Lower leg skin (tissue), 4 donors: ENCODE results near the gene LINGO3. TPM values are rescaled to one million over a fixed set of nuclear protein-coding genes. Genes with fewer than 3 reads are reported as not detected.

Source experiments
- DNase-seq, 2 donors: peaks; one replicate each; pipeline ENCODE4 v3.0.0-alpha.2; 2019; ENCODE audit warnings: low spot score in 2 of 2
- H3K4me3 ChIP-seq: fragments of 200-600 bp; sonication (generic); 2 replicates; pipeline ENCODE4 v1.5.1; 2017; ENCODE audit warnings: mild to moderate bottlenecking, low read depth; ENCODE audit not compliant: poor library complexity, severe bottlenecking
- CTCF ChIP-seq, 3 donors: fragments of 450-650 bp; IDR thresholded peaks; one replicate each; pipeline ENCODE4 v1.5.1; 2016; ENCODE audit warnings: antibody characterized with exemption in 3 of 3, mild to moderate bottlenecking in 3 of 3, moderate library complexity in 2 of 3
- POLR2A ChIP-seq, 2 donors: fragments of 450-650 bp; IDR thresholded peaks; one replicate each; pipeline ENCODE4 v1.6.1; 2016 to 2017; ENCODE audit warnings: antibody characterized with exemption in 2 of 2, mild to moderate bottlenecking in 1 of 2, moderate library complexity in 1 of 2
- WGBS, 2 donors: methylation state at CpG; one replicate each; pipeline ENCODE4 v1.1.5; 2018; 5-methylcytosine and 5-hydroxymethylcytosine counted together
- intact Hi-C: fragments of 100-400 bp; cut with DNase I; formaldehyde crosslinking; loops from one replicate; pipeline ENCODE4 v1.15.0; 2023; ENCODE audit warnings: low total_unique reads
- total RNA-seq, 4 donors: library from RNA; depleted of rRNA; stranded (reverse); fragments of >200 nt; gene quantifications; one replicate each; pipeline ENCODE4 v1.1.0, GENCODE V29; 2016

Gene LINGO3
- total RNA-seq, 4 donors from 2014 or later, result 0.26 TPM; not detected in 3

GRCh38 chr19:2306971-2307370 lies 983 bp downstream of the LINGO3 start:
- no peak for TF ChIP-seq CTCF (IDR thresholded peaks at IDR 0.05)
- no peak for TF ChIP-seq POLR2A (IDR thresholded peaks at IDR 0.05)
- no peak overlapping the region for H3K4me3 ChIP-seq
- no peak for DNase-seq
- intact Hi-C loops, result no loop called here
- WGBS, 2 donors, result 66 to 71% methylated on average over 17 of the region's 17 CpGs

- no peak overlapping the region for H3K4me3 ChIP-seq
- DNase-seq, result no peak
- intact Hi-C loops, result no loop called here
- 75 to 83% methylated on average over 19 of the region's 19 CpGs for WGBS, 2 donors
- TF ChIP-seq CTCF (IDR thresholded peaks at IDR 0.05), result no peak
- no peak for TF ChIP-seq POLR2A (IDR thresholded peaks at IDR 0.05)
Observed at GRCh38 chr19:2306281-2306806, 1.6 kb downstream of the LINGO3 start.

- intact Hi-C loops, result no loop called here
- TF ChIP-seq POLR2A (IDR thresholded peaks at IDR 0.05), result no peak
- no peak for TF ChIP-seq CTCF (IDR thresholded peaks at IDR 0.05)
- H3K4me3 ChIP-seq, result no peak overlapping the region
- 79 to 83% methylated on average over 19 of the region's 19 CpGs for WGBS, 2 donors
- no peak for DNase-seq
Observed at GRCh38 chr19:2305452-2306280, 2.3 kb downstream of the LINGO3 start.

GRCh38 chr19:2303211-2303798 lies 4.6 kb downstream of the LINGO3 start:
- intact Hi-C loops, result no loop called here
- no peak overlapping the region for H3K4me3 ChIP-seq
- 71 to 74% methylated on average over 23 to 26 of the region's 26 CpGs for WGBS, 2 donors
- no peak for DNase-seq
- TF ChIP-seq POLR2A (IDR thresholded peaks at IDR 0.05) (no peak), CTCF (IDR thresholded peaks at IDR 0.05) (no peak)

- 19 to 27% methylated on average over 31 to 61 of the region's 62 CpGs for WGBS, 2 donors
- intact Hi-C loops, result no loop called here
- no peak for DNase-seq
- no peak overlapping the region for H3K4me3 ChIP-seq
- TF ChIP-seq POLR2A (IDR thresholded peaks at IDR 0.05), result no peak
Observed at GRCh38 chr19:2302319-2303210, 5.4 kb downstream of the LINGO3 start.
